ENCODE results near the gene MGAT3.

DNA sequence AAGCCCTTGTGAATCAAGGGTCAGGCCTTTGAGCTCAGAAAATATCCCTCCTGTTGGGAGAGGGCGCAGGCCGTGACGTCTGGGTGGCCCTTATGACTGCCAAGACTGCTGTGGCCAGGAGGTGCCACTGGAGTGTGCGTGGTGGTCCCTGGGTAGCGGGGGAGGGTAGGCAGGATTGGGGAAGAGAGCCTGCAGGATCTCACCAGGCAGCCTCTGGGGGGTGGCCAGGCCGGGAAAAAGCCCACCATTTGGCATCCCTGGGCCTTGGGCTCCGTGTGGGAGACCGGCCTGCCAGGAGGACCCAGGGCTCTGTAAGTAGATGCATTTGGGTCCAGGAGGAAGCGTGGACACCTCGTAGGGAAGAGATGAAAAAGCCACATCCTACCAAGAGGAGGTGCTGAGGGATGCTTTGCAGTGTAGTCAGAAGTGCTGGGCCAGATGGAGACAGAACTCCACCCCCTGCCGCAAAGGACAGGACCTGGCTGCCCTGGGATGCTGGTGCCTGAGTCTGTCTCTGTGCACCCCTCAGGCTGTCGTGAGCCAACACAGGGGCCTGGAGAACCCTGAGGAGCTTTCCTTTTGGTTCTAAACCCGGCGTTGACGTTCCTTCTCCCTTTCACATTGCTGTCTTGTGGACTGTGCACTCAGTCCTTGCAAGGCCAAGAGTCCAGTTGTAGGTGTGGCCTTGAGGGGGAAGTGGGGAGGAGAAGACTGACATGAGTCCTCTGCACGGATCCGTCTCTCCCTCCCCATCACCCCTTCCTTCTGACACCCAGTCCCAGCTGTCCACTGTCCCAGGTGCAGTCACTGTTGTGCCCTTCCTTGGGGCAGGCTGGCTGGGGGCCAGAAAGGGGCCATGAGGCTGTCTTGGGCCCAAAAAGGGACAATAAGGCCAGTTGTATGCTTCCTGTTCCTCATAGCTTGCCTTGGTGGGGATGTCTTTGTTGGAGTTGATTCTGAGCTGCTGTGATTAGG, 32.6 kb downstream of the MGAT3 start:
- TF ChIP-seq POLR2AphosphoS5 (IDR thresholded peaks at IDR 0.05; ENCODE audit: borderline replicate concordance, low read depth, low read length) (no peak), EZH2 (IDR thresholded peaks at IDR 0.05) (no peak), FOXP2 (optimal IDR thresholded peaks at IDR 0.05; ENCODE audit: control extremely low read depth, extremely low read length, insufficient read depth) (no peak)

All from SK-N-MC (cell line).